Keratinocyte (primary cell): ENCODE data around the gene ACAT2. TPM values are rescaled to one million over a fixed set of nuclear protein-coding genes. Genes with fewer than 3 reads are reported as not detected.

Experiments used
- DNase-seq: peaks from one replicate; pipeline ENCODE4 v3.0.0-alpha.2; 2011; ENCODE audit warnings: low read depth, missing footprints, low spot score
- FAIRE-seq: peaks from 2 replicates; lab custom pipeline; 2011; peaks lifted over from hg19 to GRCh38; lab: Jason Lieb, UNC
- H2AFZ ChIP-seq: 2 replicates; pipeline ENCODE4 v1.6.0; 2012; ENCODE audit warnings: low read length, control low read depth, inconsistent platforms; ENCODE audit not compliant: control insufficient read depth
- H3K27ac ChIP-seq: 2 replicates; pipeline ENCODE4 v1.5.1; 2011; ENCODE audit warnings: low read length; ENCODE audit not compliant: control insufficient read depth, insufficient read depth
- H3K27me3 ChIP-seq: 3 replicates; pipeline ENCODE4 v1.6.0; 2011; ENCODE audit warnings: low read length; ENCODE audit not compliant: control insufficient read depth, insufficient read depth; ENCODE audit errors: extremely low read depth
- H3K36me3 ChIP-seq, 2 experiments: 2 replicates in 1 of 2; 3 replicates in 1 of 2; pipeline ENCODE4 v1.5.1; 2011; ENCODE audit warnings: low read length in 2 of 2, mild to moderate bottlenecking in 1 of 2; ENCODE audit not compliant: control insufficient read depth in 2 of 2, insufficient read depth in 2 of 2; ENCODE audit errors: extremely low read depth in 1 of 2
- H3K4me1 ChIP-seq: 3 replicates; pipeline ENCODE4 v1.5.1; 2011; ENCODE audit warnings: low read length; ENCODE audit not compliant: control insufficient read depth, insufficient read depth; ENCODE audit errors: extremely low read depth
- H3K4me2 ChIP-seq: 3 replicates; pipeline ENCODE4 v1.6.0; 2011; ENCODE audit warnings: low read depth, low read length; ENCODE audit not compliant: control insufficient read depth, insufficient read depth; ENCODE audit errors: extremely low read depth
- H3K4me3 ChIP-seq, 3 experiments: fragments of 200-600 bp in 1 of 3; sonication (generic) in 1 of 3; 2 replicates in 2 of 3; 3 replicates in 1 of 3; pipeline ENCODE4 v1.5.1; 2011 to 2016; ENCODE audit warnings: low read length in 3 of 3, mild to moderate bottlenecking in 3 of 3, control low read depth in 2 of 3, inconsistent platforms in 1 of 3, low read depth in 1 of 3, mixed read lengths in 1 of 3, mixed run types in 1 of 3, moderate library complexity in 1 of 3; ENCODE audit not compliant: control insufficient read depth in 2 of 3, insufficient read depth in 2 of 3; ENCODE audit errors: extremely low read depth in 1 of 3
- H3K79me2 ChIP-seq: 2 replicates; pipeline ENCODE4 v1.6.0; 2012; ENCODE audit warnings: low read length; ENCODE audit not compliant: control insufficient read depth, insufficient read depth
- H3K9ac ChIP-seq: 3 replicates; pipeline ENCODE4 v1.6.0; 2011; ENCODE audit warnings: low read length; ENCODE audit not compliant: control insufficient read depth, insufficient read depth; ENCODE audit errors: extremely low read depth
- H3K9me1 ChIP-seq: 3 replicates; pipeline ENCODE4 v1.6.0; 2011; ENCODE audit warnings: low read length; ENCODE audit not compliant: control insufficient read depth, insufficient read depth; ENCODE audit errors: extremely low read depth
- H3K9me3 ChIP-seq: 2 replicates; pipeline ENCODE4 v1.5.1; 2012; ENCODE audit warnings: low read depth, low read length; ENCODE audit not compliant: control insufficient read depth
- H4K20me1 ChIP-seq: 3 replicates; pipeline ENCODE4 v1.6.0; 2011; ENCODE audit warnings: low read length; ENCODE audit not compliant: control insufficient read depth, insufficient read depth; ENCODE audit errors: extremely low read depth
- CTCF ChIP-seq, 3 experiments: IDR thresholded peaks in 1 of 3; conservative IDR thresholded peaks in 1 of 3; optimal IDR thresholded peaks in 1 of 3; 2 replicates in 2 of 3; 3 replicates in 1 of 3; pipeline versions ENCODE3 to v1.5.1; 2011; ENCODE audit warnings: low read length in 3 of 3, mild to moderate bottlenecking in 3 of 3, moderate library complexity in 2 of 3, control low read depth in 1 of 3, inconsistent platforms in 1 of 3; ENCODE audit not compliant: insufficient read depth in 2 of 3; ENCODE audit errors: extremely low read depth in 1 of 3
- EZH2 ChIP-seq: IDR thresholded peaks from one replicate; pipeline ENCODE4 v1.6.1; 2012; ENCODE audit warnings: inconsistent platforms, mild to moderate bottlenecking, low read length, moderate library complexity
- dilution Hi-C: fragments of 300-500 bp; cut with MboI; formaldehyde crosslinking; loops from one replicate; pipeline ENCODE4 v1.7.0; 2020; ENCODE audit warnings: low sequenced_read_pairs; ENCODE audit not compliant: extremely low pct_ligation_motif_present
- polyA plus RNA-seq, 5 experiments: library from polyadenylated mRNA; depleted of rRNA in 3 of 5; stranded (reverse) in 3 of 5; stranded (forward) in 1 of 5; unstranded in 1 of 5; fragments of >200 nt; gene quantifications; 1 replicate in 1 of 5; 2 replicates in 3 of 5; 3 replicates in 1 of 5; pipeline versions ENCODE4 v1.2.1 to v1.2.3, GENCODE V29; 2011 to 2012; ENCODE audit warnings: missing spikeins in 2 of 5, low read depth in 1 of 5, low replicate concordance in 1 of 5

Gene ACAT2
- polyA plus RNA-seq, 1 donor (not counting 4 experiments of a cell fraction or from before 2014, with no cell fraction given), result 205 TPM

GRCh38 chr6:159716247-159717096, 45.4 kb upstream of the ACAT2 start:
- H3K4me2 ChIP-seq, result peak overlapping the region; percentile 17
- no peaks in the 10 kb centered on the region for H3K36me3 ChIP-seq
- TF ChIP-seq CTCF (optimal IDR thresholded peaks at IDR 0.05 in 1 of 3, IDR thresholded peaks at IDR 0.05 in 1 of 3, conservative IDR thresholded peaks at IDR 0.05 in 1 of 3; ENCODE audit: extremely low read depth in 1 of 3, insufficient read depth in 2 of 3, low read length in 3 of 3) (peak in 2 of 3 experiments; percentile 14 to 19), EZH2 (no peak)
- no peaks in the 10 kb centered on the region for H4K20me1 ChIP-seq
- peak overlapping the region; percentile 22 for H3K9ac ChIP-seq
- no peaks in the 10 kb centered on the region for H3K79me2 ChIP-seq
- dilution Hi-C loops, result no loop called here
- DNase-seq (no peak), FAIRE-seq (peak; percentile 70)
- H3K9me3 ChIP-seq, result no peaks in the 10 kb centered on the region
- no peaks in the 10 kb centered on the region for H3K27me3 ChIP-seq
- peaks cover 12% of the 10 kb centered on the region for H3K4me1 ChIP-seq
- H3K9me1 ChIP-seq, result no peaks in the 10 kb centered on the region
- no peak overlapping the region for H3K4me3 ChIP-seq
- H2AFZ ChIP-seq, result peak overlapping the region; percentile 38
- H3K27ac ChIP-seq, result peak overlapping the region; percentile 73

- TF ChIP-seq EZH2, result no peak
- no peak for TF ChIP-seq CTCF (optimal IDR thresholded peaks at IDR 0.05 in 1 of 3, IDR thresholded peaks at IDR 0.05 in 1 of 3, conservative IDR thresholded peaks at IDR 0.05 in 1 of 3; ENCODE audit: extremely low read depth in 1 of 3, insufficient read depth in 2 of 3, low read length in 3 of 3)
- no peak overlapping the region for H3K4me3 ChIP-seq
- H2AFZ ChIP-seq, result no peak overlapping the region
- H3K9me1 ChIP-seq, result no peaks in the 10 kb centered on the region
- no peak overlapping the region for H3K27ac ChIP-seq
- H4K20me1 ChIP-seq, result peaks cover 3% of the 10 kb centered on the region
- H3K9ac ChIP-seq, result no peak overlapping the region
- H3K27me3 ChIP-seq, result no peaks in the 10 kb centered on the region
- no peaks in the 10 kb centered on the region for H3K9me3 ChIP-seq
- H3K4me2 ChIP-seq, result no peak overlapping the region
- DNase-seq, result no peak
- dilution Hi-C loops, result no loop called here
- FAIRE-seq, result no peak
- peaks cover 17% of the 10 kb centered on the region for H3K79me2 ChIP-seq
- no peaks in the 10 kb centered on the region for H3K36me3 ChIP-seq
- peaks cover 12% of the 10 kb centered on the region for H3K4me1 ChIP-seq
Observed at GRCh38 chr6:159718634-159719033, 43.2 kb upstream of the ACAT2 start.
